GM21717 (cell line): ENCODE data around the gene CHTF18.

Source experiments
- ATAC-seq: cut with Tn5 transposase; IDR thresholded peaks from one replicate; pipeline ENCODE4 v1.9.1; 2021; ENCODE audit warnings: mild to moderate bottlenecking, moderate library complexity; ENCODE audit not compliant: unreplicated experiment

CHTF18 gene

DNA sequence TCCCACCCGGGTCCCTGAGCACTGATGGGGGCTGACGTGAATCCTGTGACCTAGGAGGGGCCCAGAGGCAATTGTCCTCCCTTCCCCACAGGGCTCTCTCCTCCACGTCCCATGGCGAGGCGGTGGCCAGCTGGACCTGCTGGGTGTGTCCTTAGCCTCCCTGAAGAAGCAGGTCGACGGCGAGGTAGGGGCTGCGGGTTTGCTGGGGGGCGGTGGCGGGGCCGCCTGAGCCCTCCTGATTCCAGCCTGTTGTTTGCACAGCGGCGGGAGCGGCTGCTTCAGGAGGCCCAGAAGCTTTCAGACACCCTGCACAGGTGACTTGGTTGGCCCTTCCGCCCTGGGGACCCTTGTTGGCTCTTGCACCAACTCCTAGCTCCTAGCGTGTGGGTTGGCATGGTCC lies 1.7 kb downstream of the CHTF18 start:
- no peak for ATAC-seq

DNA sequence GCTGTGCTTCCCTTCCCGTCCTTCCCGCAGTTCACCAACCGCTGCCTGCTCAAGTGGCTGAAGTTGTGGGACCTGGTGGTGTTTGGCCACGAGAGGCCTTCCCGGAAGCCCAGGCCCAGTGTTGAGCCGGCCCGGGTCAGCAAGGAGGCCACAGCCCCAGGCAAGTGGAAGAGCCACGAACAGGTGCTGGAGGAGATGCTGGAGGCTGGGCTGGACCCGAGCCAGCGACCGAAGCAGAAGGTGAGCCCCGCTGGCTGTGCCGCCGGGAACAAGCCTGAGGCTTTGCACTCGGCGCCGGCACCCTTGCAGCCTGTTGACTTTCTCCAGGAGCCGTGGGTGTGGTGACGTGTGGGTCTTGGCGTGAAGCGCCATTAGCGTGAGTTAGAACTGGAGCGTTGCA lies 2.7 kb downstream of the CHTF18 start:
- no peak for ATAC-seq

DNA sequence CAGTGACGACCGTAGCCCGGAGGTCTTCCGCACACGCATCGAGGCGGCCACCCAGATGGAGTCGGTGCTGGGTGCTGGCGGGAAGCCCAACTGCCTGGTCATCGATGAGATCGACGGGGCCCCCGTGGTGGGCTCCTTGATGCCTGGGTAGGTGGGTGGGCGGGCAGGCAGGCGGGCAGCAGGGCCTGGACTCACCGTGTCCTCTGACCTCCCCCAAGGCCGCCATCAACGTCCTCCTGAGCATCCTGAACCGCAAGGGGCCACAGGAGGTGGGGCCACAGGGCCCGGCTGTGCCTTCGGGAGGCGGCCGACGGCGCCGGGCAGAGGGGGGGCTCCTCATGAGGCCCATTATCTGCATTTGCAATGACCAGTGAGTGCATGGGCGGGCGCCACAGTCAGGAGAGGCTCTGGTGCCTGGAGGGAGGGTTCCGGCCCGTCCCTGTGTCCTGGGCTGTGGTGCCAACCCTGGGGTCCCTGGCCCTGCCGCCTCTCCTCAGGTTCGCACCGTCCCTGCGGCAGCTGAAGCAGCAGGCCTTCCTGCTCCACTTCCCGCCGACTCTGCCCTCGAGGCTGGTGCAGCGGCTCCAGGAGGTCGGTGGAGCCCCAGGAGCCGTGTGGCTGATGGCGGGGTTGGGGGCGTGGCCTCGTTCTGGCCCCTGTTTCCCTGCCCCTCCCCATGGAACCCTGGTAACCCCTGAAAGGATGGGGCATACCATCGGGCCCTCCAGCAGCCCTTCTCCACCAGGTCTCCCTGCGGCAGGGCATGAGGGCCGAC lies 4.0 kb downstream of the CHTF18 start:
- no peak for ATAC-seq

DNA sequence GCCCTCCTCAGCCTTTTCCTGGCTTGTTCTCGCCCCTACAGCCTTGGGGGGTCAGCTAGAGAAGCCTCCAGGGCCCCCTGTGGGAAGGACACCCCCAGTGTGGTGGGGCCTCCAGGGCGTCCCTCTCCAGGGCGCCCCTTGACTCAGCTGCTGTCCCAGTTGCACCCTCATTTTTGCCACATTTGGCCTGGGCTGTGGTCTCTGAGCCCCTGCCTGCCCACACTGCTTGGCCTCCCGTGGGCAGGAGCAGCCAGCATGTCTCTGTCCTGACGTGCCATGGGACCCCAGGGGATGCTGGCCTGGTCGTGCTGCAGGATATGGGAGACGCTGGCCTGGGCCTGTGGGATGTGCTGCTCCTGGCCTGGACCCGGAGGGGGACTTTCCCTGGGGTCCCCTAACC lies 5.0 kb downstream of the CHTF18 start:
- ATAC-seq: no peak

DNA sequence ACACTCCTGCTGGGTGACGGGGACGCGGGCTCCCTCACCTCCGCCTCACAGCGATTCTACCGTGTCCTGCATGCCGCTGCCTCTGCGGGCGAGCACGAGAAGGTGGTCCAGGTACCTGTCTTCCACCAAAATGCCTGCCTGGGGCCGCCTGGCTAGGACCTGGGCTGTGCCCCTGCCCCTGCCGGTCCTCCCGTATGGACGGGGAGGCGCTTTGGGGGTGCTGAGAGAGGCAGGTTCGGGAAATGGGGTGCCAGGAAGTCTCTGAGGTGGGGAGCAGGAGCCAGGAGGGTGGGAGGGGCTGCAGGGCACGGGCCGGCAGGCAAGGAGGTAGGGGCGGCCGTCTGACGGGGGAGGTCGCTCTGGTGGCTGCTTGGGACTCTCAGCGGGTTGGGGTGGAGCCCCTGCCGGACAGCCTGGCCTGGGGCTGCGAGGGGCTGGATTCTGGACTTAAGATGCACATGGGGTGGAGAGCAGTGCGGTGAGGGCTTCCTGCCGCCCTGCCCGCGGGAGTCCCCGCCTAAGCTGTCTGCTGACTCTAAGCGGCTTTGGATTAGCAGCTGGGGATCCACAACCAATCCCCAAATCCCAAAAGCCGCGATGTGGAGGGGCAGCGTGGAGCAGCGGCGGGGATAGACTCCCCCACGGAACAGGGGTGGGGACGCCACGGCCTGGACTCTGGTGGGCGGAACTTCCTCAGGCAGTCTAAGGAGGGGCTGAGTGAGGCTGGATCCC lies 5.8 kb downstream of the CHTF18 start:
- ATAC-seq: no peak

DNA sequence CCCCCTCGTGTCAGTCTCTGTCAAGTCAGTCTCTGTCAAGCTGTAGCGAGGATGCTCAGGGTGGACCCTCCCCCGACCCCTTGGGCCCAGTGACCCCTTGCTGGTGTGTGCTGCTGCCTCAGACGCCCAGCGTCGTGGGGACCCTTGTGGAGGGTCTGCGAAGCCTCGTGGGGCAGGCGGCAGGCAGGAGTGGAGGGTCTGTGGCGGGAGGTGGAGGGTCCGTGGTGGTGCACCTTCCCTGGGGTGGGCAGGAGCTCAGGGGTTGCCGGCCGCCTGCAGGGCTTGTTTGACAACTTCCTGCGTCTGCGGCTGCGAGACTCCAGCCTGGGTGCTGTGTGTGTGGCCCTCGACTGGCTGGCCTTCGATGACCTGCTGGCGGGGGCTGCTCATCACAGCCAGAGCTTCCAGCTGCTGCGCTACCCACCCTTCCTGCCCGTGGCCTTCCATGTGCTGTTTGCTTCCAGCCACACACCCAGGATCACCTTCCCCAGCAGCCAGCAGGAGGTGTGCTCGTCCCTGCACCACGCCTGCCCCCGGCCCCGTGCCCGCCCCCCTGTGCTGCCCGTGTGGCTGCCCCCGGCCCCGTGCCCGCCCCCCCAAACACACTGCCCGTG lies 6.5 kb downstream of the CHTF18 start:
- ATAC-seq: no peak

DNA sequence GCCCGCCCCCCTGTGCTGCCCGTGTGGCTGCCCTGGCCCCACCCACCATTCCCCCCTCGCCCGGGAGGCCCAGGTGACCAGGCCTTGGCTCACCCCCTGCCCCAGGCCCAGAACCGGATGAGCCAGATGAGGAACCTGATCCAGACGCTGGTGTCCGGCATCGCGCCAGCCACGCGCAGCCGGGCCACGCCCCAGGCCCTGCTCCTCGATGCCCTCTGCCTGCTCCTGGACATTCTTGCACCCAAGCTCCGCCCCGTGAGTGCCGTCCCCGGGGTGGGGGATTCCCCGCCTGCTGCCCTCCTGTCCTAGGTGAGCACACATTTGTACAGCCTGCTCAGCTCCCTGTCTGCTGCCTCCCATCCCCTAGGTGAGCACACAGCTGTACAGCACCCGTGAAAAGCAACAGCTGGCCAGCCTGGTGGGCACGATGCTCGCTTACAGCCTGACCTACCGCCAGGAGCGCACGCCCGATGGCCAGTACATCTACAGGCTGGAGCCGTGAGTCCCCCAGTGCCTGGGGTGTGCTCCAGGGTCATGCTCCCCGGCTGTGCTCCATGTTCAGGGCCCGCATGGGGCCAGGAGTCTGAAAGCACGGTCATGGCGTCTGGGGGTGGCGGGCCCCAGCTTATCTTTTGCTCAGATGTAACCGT lies 7.3 kb downstream of the CHTF18 start:
- ATAC-seq: no peak

DNA sequence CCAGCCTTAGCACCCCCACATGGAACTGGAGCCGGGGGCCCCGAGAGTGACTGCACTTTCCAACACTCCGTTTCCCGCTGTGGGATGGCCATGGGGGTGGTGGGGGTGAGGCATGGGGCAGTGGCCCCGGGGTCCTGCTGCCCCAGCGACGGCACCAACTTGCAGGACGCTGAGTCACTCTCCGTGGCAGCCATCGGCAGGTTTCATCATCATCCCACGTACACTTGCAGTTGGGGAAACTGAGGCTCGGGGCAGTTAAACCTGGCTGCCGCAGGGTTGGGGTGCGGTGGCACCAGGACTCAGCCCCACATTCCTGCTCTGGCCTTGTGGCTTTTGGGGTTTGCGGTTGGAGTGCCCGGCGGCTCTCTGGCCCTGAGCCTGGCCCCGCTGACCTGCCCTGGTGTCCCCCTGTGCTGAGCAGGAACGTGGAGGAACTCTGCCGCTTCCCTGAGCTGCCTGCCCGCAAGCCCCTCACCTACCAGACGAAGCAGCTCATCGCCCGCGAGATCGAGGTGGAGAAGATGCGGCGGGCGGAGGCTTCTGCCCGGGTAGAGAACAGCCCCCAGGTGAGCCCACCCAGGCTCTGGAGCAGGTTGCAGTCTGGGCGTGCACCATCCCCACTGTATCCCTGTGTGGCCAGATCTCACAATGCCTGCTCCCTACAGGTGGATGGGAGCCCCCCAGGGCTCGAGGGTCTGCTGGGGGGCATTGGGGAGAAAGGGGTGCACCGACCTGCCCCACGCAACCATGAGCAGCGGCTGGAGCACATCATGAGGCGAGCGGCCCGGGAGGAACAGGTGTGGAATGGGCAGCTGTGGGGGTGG lies 8.1 kb downstream of the CHTF18 start:
- ATAC-seq: no peak

DNA sequence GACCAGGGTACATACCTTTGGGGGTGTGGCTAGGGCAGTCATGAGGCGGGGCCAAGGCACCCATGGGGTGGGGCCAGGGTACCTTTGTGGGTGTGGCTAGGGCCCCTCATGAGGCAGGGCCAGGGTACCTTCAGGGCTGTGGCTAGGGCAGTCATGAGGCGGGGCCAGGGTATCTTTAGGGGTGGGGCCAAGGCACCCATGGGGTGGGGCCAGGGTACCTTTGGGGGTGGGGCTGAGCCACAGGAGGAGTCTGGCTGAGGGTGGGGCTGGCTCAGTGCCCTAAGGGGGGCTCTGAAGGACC lies 8.7 kb downstream of the CHTF18 start:
- no peak for ATAC-seq

DNA sequence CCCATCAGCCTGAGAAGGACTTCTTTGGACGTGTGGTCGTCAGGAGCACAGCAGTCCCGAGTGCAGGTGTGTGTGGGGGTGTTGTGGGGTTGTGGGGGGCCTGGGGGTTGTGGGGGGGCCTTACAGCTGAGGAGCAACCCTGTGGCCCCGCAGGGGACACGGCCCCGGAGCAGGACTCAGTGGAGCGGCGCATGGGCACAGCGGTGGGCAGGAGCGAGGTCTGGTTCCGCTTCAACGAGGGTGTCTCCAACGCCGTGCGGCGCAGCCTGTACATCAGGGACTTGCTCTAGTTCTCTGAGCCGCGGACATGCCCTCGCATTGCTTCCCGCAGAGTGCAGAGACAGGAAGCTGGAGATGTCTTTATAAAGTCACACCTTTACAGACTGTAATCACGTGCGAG lies 9.3 kb downstream of the CHTF18 start:
- no peak for ATAC-seq

DNA sequence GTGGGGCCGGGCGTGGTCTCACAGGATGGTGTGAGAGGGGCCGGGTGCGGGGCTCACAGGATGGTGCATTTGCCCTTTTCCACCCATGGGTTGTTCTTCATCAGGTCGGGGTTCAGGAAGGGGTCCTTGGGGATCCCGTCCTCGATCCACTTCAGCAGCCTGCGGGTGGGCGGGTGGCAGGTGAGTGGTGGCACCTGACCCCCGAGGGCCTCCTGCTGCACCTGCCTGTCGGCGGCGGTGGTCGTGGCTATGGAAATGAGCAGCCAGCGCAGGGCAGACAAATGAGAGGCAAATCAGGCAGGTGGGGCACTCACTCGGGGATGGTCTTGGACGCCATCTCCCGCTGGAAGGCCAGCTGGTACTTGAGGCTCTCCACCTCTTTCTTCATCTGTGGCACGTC lies 10.2 kb downstream of the CHTF18 start:
- ATAC-seq: no peak

DNA sequence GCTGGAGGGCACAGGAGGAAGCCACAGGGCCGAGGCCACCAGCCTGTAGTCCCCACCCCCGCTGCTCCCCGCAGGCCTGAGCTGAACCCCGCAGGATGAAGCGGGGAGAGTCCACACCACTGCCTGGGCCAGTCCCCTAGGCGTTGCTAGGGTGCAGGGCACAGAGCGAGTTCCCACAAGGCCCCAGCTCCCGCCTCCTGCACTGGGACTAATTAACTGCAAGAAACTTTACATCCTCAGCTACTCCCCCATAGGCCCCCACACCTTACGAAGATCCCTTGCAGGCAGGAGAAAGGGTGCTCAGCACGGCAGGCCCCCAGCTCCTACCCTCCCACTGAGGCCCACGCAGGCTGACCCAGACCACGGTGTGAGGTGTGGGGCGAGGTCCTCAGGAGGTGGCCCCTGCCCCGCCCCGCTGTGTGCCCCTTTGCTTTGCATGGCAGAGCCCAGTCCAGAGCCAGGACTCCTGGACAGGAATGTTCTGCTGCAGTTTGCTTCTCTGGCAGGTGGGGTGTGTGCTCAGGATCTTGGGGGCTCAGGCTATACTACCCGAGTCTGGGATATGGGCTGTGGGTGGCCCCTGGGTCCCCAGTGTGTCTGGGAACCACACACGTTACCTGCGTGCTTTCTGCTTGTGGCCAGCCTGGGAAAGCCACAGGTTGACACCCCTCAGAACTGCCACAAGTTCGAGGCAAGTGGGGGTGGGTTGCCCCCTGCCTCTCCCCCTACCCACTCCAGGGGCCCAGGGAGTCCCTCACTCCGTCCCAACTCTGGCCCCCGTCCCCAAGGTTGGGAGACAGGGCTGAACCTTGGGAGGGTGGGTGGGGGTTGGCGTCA lies 10.9 kb downstream of the CHTF18 start:
- no peak for ATAC-seq

DNA sequence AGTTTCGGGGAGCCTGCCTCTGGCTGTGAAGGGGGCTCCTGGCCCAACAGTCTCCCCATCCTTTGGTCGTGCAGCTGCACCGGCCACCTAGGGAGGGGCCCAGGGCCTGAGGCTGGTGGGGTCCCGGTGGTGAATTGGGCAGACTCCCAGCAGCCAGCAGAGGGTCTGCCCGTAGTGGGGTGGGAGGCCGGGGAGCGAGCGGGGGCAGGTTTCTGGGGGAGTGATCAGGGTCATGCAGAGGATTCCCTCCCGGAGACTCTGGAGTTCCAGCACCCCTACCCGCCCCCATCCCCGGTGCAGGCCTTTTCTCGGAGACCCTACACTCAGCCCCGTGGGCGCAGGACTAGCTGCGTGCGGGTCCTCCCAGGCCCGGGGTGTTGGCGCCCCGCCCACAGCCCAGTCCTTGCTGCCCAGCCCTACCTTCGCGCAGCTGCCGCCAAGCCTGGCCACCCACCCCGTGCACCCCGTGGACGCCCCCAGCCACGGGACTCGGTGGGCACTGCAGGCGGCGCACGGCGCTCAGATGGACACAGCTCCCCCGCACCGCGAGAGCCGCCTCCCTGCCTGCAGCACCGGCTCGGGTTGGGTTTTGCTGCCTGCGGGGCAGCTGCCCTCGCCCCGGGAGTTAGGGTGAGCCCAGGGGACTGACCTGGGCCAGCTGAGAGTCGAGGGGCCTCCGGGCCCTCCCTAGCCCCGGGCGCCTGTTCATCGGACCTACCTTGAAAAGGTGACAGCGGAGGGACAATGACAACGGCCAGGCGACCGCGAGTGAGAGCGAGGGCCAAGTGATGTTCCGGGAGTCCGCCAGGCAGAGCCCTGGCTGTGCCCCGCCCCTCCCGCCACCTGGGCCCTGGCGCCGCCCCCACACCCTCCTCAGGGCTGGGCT lies 11.8 kb downstream of the CHTF18 start, which contains the start of gene GNG13:
TSS of gene GNG13 (minus strand) at position 787 of the 886 bp plus-strand sequence. CDS start 1,657 bp downstream, outside the sequence.
- no peak for ATAC-seq

DNA sequence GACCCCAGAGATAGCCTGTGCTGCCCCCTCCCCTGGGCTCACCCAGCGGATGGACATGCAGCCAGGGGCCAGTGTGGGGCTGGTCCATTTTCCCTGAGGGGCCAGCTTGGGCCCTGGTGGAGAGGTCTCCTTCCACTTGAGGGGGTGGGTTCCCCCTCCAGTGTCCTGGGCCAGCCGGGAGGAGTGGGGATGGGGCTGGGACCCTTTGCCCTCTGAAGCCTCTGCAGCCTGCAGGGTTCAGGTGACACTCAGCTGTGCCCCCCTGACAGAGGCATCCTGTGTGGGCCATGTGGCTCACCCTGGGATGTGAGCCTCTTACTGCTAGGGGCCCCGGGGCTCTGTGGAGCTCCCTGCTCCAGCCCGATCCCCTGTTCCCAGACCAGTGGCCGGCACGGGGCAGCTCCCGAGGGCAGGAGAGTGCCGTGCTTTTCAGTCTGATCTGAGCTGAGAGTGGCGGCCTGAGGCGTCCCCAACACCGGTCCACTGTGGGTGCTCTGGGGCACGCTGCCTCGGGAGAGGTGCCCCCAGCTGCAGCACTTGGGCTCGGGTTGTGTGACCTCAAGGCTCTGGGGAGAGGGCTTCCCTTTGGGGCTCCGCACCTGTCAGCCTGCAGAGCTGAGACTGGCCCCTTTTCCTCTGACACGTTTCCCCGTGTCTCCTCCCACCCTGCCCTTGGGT lies 12.6 kb downstream of the CHTF18 start:
- ATAC-seq: no peak

DNA sequence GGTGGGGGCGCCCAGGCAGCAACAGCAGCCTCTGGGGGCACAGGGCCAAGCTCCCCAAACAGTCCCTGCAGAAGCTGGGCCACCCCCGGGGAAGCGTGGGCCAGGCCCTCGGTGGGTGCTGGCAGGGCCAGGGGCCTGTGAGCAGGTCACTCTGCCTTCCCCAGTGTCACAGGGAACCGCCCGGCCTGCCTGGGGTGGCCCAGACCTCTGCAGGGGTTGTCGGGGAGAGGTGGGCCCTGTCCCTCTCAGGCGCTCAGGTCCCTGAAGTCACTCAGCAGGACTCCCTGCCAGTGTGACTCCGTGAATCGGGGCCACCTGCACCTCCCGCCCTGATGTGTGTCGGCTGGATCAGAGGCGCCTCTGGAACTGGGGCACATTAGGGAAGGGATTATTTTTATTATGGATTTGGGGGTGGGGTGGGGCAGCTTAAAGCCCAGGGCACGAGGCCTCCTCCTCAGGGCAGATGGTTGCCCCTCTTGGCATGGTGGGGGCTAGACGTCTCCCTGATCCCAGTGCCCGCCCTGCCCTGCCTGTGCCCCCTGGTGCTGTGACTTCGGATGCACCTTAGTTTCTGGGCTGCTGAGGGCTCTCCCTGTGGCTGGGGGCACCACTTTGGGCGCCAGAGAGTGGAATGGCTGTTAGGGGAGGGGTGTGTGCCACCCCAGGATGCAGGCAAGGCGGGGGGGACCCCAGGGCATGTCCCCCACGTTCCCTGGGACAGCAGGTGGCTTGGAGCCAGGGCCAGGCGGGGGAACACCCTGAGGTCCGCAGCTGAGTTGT lies 13.4 kb downstream of the CHTF18 start:
- ATAC-seq: no peak

DNA sequence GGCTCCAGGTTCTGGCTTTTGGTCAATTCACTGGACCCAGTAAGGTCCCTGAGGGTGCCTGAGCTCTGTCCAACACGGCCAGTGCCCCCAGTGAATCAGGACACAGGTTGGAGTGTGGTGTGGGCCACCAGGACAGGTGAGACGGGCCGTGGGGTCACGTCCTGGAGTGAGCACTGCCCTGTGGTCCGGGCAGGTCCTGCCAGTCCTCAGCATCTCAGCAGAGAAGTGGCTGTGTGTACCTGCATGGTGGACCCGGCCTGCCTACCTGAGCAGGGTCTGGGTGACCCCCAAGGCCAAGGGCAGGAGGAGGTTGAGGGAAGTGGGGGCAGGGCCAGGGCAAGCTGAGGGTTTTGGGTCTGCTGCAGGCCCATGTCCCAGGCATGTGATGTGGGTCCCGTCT lies 14.0 kb downstream of the CHTF18 start:
- no peak for ATAC-seq

DNA sequence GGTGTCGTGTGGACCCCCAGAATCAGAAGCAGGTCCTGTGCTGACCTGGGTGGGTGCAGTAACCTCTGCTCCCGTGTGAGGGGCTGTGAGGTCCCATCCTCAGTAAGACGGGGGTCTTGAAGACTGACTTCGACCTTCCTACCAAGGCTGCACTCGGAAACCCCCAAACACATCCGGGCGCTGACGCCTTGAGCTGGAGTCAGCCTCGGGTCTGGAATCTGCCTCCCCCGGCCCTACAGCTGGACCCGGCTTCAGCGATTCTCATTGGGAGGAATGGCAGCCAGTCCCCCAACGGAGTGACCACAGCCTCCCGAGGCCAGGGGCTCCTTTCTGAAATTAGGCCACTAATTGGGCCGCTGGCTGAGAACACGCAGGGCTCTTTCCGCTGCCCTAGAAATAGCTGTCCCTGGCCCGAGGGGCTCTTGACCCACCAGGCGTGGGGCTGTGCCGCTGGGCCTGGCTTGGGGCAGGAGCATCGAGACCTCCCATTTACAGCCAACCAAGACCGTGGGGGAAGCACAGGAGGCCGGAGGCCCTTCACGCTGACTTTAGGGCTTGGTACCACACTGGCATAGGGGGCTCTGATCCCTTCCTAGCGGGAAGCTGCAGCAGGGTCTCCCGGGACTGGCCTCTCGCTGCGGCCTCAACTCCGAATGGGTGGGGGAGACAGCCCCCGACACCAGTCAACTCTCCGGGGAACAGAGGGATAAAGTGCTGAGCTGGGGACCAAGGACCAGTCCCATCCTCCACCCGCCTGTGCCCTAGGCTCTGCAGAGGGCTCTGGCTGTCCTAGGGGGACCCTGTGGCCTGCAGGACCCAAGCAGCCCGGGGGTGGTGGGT lies 14.7 kb downstream of the CHTF18 start:
- ATAC-seq: no peak
